DMS 273 treated with DMSO at 0.1 percent for 48 hours (cell line): ENCODE measurements around the gene MPI.
"Not testable (repeated sequence)": the region's sequence is repeated elsewhere in the genome, so short reads cannot be mapped to it uniquely, and the experiment has no call there.

Source experiments
- DNase-seq: peaks from one replicate; lab custom pipeline; 2025; lab: John Stamatoyannopoulos, UW

Gene MPI

DNA sequence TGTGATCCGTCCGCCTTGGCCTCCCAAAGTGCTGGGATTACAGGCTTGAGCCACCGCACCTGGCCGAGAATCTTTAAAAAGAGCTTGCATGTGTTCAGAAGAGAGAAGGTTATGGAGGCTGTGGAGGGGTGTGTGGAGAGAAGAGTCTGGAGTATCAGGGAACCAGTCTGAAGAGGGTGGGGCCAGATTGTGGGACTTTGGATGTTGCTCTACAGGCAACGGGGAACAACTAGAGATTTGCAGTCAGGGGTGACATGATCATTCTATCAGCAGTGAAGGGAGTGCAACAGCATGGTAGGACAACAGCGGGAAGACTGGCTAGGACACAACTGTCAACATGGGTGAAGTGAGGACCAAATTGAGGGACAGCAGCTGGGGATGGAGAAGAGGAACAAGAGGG lies 25.5 kb upstream of the MPI start:
- DNase-seq, result no peak

DNA sequence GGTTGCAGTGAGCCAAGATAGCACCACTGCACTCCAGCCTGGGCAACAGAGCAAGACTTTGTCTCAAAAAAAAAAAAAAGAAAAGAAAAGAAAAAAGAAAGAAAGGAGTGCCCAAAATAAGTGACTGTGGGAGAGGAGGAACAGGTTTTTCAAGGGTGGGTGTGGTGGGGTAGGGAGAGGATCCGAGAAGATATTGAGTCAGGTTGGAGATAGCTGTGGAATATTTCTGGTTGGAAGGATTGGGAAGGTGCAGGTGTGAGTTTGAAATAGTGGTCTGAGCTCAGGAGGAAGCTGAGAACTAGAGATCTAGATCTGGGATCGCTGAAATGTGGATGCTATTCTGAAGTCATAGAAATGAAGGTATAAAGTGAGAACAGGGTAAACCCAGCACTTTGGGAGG lies 24.5 kb upstream of the MPI start:
- no peak for DNase-seq

DNA sequence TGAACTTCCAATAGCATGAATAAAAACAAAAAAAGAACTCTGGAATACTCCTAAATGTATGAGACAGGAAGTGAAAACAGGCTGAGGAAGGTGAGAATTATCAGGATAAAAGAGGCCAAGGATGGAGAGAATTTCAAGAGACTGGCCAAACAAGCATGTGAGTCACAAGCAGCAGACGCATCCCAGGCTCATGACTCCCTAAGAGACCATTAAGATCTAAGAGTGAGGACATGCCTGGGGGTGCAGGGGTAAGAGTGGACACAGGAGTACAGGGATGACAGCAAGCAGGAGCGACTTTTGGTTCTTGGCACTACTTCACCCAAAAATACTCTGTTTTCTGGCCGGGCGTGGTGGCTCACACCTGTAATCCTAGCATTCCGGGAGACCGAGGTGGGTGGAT lies 23.8 kb upstream of the MPI start:
- DNase-seq, result no peak

DNA sequence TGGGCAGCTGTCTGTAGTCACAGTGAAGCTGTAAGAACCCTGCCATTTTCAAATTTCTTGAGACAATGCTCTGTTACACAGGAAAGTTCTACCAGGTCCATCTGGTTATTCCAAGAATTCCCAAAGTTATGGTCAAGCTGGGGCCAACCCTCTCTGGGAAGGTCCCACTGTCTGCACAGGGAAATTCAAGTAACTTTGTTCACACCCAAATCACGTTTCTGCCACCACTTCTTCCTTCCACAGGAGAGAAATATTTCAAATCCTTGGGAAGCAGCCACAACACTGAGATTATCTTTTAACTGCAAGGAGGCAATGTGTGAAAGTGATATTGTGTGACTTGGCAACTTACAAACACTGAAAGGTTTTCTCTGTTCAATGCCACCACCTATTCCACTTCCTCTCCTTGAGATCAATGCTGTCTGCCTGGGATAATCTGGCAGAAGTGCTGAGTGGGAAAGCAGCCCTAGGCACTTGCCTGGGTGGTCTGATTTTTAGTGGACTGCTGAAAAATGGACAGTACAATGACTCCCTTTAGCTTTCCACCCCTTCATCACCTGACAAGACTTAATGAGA lies 22.3 kb upstream of the MPI start:
- DNase-seq, result no peak

DNA sequence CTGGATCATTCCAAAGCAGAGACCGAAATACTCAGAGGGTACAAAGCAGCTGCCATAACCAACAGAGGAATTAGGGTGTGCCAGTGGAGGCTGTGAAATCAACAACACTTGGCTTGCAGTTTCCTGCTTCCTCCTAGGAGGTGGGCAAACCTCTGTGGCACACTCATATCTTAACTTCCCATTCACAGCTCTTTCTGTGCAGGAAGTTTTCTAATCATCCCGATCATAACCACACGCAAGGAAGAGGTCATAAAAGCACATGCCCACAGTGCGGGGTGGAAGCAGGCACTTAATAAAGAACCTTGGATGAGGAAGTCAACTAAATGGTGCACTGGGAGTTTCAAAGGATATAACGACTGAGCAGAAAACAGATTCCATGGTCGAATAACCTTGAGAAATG lies 21.8 kb upstream of the MPI start:
- no peak for DNase-seq

DNA sequence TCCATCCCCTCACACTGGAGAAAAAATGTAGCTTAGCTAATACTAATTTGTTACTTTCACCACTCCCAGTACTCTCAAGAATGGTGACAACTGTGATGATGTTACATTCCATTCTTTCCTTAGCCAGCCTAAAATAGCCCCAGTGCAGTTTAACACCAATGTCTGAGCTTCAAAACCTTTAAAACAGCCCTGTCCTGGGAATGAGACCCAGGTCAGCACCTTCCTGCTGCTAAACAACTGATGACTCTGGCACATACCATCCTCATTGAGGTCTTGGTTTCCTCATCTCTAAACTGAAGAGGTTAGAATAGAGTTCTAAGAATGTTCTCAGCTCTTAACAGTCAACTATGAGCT lies 20.5 kb upstream of the MPI start:
- no peak for DNase-seq

DNA sequence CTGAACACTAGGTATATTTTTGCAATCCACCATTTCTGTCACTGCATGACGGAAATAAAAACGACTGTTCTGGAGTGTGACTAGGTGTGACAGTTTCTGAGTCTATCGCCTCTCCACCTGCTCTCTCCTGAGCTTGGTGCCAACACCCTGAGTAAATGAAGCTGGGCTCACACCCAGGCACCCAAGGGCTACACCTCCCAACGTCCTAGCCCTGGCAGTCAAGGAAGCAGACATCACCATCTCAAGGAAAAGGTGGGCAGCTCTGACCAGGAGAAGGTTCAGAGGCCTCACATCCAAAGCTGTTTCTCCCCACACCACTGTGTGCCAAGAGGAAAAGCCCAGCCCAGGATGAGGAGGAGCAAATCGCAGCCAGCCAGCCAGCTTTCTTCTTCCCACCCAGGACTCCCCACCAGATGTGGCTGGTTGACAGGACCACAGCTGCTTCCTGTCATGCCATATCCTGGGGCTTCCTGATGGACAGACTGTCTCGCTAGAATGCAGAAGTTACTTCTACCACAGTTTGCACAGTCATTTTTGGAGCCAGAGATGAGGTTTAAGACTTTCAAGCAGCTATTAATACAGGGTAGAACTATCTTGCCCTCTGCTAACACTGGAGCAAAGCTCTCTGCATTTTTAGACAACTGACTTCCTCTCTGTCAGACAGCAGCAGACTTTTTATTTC lies 20.0 kb upstream of the MPI start:
- DNase-seq, result no peak

DNA sequence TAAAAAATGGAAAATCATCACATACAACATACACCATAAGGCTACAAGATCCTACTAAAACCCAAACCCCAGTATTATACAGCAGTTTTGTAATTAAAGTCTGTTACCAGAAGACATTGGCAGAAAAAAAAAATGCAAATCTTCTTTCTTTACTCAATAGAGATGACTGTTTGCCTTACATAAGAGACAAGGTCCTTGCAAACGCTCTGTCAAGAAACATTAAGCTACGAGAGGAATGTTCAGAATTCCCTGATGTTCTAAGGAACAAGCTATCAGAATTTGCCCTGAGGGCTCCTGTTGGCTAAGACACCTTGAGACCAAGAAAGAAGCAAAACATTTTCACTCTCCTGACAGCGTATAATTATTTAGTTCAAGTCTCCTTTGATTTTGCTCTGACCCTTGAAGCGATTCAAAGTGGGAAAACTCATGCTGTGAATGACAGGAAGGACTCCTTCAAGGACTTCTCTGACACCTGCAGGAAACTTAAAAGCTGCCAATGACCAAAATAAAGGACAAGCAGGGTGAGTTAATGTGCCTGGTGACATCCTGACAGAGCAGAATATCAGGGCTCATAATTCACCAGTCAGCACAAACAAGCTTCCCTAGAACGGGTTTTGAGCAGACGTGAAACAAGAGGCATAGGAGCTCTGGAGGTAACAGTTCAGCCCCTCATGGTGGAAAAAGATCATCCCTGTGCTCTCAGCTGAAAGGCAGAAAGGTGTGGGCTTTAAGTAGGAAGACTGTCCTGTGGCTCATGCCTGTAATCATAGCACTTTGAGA lies 19.2 kb upstream of the MPI start:
- no peak for DNase-seq

DNA sequence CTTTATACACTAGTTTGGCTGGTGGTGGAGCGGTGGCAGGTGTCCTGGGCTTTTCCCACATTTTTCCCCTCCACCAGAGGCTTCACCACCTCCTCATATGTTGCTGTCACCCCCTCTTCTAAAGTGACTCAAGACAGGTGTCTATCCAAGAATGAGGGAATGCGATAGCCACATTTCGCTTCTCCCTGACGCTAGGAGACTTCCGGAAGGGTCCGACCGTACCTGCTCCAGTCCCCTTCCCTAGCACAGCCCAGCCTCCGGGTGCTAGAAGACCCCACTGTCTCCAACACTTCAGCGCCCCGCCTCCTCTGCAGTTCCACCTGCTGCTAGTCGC lies 17.2 kb upstream of the MPI start:
- no peak for DNase-seq

DNA sequence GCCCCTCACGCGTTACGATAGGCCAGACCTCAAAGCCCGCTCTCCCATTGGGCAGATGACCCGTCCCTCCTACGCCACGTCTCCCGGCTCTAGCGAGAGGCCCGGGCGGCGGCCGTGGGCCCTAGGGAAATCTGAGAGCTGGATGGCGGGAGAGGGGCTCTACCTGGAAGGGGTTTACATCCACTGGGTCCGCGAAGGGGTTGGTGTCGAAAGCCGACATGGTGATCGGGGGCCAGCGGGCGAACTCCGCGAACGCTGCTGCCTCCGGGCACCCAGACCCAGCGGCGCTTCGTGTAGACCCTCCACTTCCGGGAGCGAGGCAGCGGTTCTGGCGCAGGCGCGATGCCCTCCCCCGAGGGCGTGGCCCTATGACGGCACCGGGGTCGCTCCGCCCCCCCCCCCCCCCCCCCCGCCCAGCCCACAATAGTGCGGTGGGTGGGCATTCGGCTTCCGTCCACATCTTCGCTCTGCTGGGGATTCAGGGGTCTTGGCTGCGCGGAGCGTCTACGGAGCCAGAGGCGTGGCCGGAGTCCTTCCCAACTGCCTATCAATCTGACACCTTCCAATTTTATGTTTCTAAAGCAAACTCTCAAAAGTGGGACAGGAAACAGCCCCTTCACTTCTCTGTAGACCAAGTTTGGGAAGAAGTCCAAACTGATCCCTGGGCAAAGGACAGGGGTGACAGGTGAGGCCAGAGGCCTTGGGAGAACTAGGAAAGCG lies 16.6 kb upstream of the MPI start, which contains the start of gene SCAMP2:
SCAMP2 (minus strand) TSS at position 330 of the 720 bp plus-strand sequence; CDS start at position 220, 110 bp downstream.
- DNase-seq, result peak; percentile 84

DNA sequence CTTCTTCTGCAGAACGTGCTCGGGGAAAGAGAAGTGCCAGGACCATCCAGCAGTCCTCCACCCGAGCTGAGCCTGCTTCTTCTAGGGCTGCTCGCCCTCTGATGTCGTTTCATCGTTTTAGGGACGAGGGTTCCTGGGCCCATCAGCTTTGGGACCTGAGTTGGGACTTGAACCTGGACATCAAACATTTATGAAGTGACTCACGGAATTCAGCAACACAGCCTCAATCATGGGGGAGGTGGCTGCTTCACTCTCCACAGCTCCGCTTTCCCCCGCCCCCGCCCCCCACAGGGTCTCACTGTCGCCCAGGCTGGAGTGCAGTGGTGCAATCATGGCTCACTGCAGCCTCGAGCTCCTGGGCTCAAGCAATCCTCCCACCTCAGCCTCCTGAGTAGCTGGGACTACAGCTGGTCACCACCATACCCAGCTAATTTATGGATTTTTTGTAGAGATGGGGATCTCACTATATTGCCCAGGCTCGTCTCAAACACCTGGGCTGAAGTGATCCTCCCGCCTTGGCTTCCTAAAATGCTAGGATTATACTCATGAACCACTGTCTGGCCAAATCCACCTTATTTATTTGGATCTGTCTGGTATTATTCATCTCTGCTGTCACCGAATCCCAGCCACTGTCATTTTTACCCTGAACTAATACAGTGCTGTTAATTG lies 16.0 kb upstream of the MPI start:
- DNase-seq, result no peak

DNA sequence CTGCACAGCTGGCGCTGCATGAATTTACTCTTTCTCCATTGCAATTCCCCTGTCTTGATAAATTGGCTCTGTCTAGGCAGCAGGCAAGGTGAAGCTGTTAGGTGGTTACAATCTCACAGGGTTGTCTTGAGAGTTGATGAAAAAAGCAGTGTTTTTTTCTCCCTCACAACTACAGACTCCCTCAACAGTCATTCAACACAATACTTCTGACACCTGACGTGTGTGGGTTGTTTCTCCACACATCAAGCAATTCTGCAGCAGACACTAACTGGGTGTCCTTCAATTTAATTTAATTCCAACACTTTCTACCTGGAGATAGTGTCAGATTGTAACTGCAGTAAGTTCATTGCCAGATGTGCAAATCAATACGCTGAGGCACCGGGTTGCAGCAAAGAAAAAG lies 11.6 kb upstream of the MPI start:
- DNase-seq, result no peak

DNA sequence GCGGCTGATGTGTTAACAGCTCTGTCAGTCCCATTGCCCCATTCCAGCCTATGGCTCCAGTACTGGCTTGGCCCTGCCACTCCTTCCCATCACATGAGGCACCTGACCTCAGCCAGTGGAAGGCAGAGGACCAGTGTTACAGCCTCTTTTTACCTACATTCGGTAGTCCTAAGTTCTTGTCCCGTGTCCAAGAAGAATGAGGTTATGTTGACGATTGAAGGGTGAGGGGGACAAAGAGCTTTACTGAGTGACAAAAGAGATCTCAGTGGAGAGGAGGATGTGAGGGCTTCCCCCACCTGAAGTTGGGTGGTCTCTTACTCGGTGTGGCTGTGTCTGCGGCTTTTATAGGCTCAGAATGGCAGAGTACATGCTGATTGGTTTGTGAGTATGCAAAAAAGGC lies 7.3 kb upstream of the MPI start:
- DNase-seq, result no peak

DNA sequence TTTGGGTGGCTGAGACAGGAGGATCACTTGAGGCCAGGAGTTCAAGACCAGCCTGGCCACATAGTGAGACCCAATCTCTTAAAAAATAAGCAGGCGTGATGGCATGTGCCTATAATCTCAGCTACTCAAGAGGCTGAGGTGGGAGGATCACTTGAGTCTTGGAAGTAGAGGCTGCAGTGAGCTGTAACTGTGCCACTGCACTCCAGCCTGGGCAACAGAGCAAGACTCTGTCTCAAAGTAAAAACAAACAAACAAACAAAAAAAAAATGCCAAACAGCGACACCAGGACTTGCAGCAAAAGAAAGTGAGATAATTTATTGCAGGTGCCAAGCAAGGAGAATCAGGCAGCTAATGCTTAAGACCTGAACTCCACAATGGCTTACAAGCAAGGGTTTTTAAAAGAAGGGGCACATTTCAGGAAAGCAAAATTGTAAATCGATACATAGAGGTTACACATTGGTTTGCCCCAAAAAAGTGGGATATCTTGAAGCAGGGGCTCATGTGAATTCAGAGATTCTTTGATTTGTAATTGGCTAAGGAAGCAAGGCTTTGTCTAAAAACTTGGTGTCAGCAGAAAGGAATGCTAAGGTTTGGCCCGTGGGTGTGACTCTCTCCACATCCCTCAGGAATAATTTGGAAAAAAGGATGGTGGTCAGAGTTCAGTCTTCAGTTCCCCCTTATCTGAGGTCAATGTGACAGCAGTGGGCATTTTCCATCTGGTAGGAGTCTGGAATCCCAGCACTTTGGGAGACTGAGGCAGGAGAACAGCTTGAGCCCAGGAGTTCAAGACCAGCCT lies 5.2 kb upstream of the MPI start:
- DNase-seq, result no peak

DNA sequence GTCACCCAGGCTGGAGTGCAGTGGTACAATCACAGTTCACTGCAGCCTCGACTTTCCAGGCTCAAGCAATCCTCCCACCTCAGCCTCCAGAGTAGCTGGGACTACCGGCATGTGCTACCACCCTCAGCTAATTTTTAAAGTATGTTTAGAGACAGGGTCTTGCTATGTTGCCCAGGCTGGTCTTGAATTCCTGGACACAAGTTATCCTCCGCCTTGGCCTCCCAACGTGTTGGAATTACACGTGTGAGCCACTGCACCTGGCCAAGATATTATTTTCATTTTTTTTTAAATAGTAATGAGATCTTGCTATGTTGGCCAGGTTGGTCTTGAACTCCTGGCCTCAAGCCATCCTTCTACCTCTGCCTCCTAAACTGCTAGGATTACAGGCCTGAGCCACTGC lies 4.4 kb upstream of the MPI start:
- DNase-seq, result no peak

DNA sequence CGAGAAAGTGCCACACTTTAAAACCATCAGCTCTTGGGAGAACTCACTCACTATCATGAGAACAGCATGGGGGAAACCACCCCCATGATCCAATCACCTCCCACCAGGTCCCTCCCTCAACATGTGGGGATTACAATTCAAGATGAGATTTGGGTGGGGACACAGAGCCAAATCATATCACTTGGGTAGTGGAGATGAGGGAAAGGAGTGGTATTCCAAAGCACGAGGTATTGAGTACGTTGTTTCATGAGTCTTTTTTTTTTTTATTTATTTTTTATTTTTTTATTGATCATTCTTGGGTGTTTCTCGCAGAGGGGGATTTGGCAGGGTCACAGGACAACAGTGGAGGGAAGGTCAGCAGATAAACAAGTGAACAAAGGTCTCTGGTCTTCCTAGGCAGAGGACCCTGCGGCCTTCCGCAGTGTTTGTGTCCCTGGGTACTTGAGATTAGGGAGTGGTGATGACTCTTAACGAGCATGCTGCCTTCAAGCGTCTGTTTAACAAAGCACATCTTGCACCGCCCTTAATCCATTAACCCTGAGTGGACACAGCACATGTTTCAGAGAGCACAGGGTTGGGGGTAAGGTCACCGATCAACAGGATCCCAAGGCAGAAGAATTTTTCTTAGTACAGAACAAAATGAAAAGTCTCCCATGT lies 2.2 kb upstream of the MPI start:
- DNase-seq, result not testable (repeated sequence)

DNA sequence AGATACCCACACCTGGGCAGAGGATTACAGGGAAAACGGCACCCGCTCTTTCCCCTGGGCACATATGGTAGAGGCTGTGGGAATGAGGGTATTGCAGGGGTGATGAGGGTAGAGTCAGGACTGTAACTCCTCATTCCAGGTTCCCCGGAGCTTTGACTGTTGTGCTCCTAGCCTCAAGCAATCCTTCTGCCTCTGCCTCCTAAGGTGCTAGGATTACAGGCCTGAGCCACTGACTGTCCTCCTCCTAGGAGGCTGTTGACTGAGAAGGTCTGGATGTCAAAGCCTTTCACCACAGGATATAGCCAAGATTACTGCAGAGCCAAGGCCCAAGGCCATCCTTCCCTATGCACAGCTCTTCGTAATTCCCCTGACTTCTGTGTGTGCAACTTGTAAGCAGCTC lies 1.1 kb upstream of the MPI start:
- DNase-seq, result no peak

DNA sequence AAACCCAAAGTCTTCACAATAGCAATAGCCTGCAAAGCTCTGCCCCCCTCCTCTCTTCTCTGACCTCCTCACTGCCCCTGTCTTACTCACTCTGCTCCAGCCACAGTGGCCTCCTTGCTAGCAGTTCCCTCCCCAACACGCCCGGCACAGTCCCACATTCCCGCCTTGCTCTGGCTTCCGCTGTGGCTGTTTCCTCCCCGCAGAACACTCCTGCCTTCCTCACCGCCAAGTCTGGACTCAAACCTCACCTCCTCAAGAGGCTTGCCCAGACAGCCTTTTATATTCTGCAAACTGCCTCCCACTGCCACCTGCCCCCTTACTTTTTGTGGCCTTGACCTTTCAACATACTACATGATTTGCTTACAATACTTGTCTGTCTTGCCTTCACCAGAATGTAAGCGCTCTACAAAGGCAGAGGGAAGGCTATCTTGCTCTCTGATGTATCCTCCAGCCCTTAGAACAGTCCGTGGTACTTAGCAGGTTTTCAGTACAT lies 406 bp upstream of the MPI start:
- no peak for DNase-seq

DNA sequence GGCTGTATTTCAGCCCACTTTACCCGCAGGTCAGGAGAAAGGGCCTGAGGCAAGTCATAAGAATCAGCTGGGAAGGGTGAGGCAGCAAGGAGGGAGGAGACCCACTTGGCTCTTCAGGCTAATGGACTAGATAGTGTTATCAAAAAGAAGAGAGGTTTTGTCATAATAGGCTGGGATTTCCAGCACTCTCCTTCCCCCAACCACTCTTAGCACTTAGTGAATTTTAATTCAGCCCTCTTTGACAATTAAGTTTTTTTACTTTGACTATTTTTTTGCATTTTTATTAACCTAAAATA lies 771 bp downstream of the MPI start:
- no peak for DNase-seq

DNA sequence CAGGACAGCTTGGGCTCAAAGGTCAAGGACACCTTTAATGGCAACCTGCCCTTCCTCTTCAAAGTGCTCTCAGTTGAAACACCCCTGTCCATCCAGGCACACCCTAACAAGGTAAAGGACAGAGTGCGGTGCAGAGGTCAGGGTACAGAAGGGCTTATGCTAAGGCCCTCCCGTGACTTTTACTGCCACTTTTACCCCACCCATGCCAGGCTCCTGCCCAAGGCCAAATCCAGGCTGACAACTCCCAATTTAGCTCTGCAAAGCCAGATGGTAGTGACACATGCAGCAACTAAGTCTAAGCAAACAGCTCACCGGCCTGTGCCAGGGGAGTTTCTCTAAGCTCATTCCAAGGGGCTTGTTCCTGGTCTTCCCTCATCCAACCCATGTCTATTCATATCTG lies 1.6 kb downstream of the MPI start:
- no peak for DNase-seq

DNA sequence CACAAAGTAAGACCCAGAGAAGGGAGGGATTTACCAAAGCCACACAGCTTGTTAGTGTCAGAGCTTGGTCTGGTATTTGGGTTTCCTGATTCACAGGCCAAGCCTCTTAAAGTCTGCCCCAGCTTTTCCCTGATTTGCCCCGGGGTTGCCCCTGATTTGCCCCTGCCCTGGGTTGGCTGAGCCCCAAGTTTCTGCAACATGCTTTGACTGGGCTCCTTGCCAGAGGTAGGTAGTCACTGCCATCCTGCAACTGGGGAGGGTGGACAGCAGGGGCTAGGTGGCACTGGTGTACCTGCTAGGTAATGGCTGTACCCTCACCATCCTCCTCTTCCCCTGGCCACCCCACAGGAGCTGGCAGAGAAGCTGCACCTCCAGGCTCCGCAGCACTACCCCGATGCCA lies 2.5 kb downstream of the MPI start:
- DNase-seq, result no peak
